ENCODE data around the gene HBG2.
"Not testable (repeated sequence)": the region's sequence is repeated elsewhere in the genome, so short reads cannot be mapped to it uniquely, and the experiment has no call there.

DNA sequence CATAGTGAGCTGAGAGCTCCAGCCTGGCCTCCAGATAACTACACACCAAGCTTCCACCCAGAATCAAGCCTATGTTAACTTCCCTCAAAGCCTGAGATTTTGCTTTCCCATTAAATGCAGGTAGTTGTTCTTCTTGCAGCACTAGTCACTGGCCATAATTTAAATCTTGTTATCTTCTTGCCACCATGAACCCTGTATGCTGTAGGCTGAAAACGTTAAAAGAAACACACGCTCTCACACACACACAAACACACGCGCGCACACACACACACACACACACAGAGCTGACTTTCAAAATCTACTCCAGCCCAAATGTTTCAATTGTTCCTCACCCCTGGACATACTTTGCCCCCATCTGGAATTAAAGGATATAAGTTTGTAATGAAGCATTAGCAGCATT, 1.1 kb downstream of the HBG2 start:
- not testable (repeated sequence) for TF ChIP-seq POLR2A (IDR thresholded peaks at IDR 0.05)
- TF ChIP-seq, protein P1, sequence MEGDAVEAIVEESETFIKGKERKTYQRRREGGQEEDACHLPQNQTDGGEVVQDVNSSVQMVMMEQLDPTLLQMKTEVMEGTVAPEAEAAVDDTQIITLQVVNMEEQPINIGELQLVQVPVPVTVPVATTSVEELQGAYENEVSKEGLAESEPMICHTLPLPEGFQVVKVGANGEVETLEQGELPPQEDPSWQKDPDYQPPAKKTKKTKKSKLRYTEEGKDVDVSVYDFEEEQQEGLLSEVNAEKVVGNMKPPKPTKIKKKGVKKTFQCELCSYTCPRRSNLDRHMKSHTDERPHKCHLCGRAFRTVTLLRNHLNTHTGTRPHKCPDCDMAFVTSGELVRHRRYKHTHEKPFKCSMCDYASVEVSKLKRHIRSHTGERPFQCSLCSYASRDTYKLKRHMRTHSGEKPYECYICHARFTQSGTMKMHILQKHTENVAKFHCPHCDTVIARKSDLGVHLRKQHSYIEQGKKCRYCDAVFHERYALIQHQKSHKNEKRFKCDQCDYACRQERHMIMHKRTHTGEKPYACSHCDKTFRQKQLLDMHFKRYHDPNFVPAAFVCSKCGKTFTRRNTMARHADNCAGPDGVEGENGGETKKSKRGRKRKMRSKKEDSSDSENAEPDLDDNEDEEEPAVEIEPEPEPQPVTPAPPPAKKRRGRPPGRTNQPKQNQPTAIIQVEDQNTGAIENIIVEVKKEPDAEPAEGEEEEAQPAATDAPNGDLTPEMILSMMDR (IDR thresholded peaks at IDR 0.05): not testable (repeated sequence)

Measured in thyroid gland (tissue), 4 donors.